Endometrium (tissue), 2 donors: Measurements from ENCODE around the gene ING2.
"Not testable (repeated sequence)": the region's sequence is repeated elsewhere in the genome, so short reads cannot be mapped to it uniquely, and the experiment has no call there.

Source experiments
- FAIRE-seq: peaks from 2 replicates; lab custom pipeline; 2012; peaks lifted over from hg19 to GRCh38; lab: Jason Lieb, UNC
- donor health status: control.
- donor health status: control.

ING2 gene

GRCh38 chr4:183550345-183551093 lies 45.7 kb downstream of the ING2 start:
- no peak for FAIRE-seq

- FAIRE-seq = no peak
Measured at GRCh38 chr4:183552274-183553146, 47.7 kb downstream of the ING2 start.

DNA sequence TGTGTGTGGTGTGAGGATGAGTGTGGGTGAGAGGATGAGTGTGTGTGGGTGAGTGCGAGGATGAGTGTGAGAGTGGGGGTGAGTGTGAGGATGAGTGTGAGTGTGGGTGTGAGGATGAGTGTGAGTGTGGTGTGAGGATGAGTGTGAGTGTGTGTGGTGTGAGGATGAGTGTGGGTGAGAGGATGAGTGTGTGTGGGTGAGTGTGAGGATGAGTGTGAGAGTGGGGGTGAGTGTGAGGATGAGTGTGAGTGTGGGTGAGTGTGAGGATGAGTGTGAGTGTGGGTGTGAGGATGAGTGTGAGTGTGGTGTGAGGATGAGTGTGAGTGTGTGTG lies 48.3 kb downstream of the ING2 start:
- FAIRE-seq = not testable (repeated sequence)

DNA sequence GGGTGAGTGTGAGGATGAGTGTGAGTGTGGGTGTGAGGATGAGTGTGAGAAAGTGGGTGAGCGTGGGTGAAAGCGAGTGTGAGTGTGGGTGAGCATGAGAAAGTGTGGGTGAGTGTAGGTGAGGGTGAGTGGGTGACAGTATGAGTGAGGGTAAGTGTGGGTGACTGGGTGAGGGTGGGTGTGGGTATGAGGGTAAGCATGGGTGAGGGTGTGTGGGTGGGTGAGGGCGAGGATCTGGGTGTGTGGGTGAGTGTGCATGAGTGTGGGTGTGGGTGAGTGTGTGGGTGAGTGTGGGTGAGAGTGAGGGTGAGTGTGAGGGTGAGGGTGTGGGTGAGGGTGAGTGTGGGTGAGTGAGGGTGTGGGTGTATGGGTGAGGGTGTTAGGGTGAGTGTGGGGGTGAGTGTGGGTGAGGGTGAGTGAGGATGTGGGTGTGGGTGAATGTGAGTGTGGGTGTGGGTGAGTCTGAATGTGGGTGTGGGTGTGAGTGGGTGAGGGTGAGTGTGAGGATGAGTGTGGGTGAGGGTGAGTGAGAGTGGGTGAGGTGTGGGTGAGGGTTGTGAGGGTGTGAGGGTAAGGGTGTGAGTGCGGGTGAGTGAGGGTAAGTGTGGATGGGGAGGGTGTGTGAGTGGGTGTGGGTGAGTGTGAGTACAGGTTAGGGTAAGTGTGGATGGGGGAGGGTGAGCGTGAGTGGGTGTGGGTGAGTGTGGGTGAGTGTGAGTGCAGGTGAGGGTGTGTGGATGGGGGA lies 48.9 kb downstream of the ING2 start:
- no peak for FAIRE-seq

- FAIRE-seq = no peak
Measured at GRCh38 chr4:183554346-183554686, 49.5 kb downstream of the ING2 start.

GRCh38 chr4:183554878-183555585 lies 50.2 kb downstream of the ING2 start:
- no peak for FAIRE-seq

- FAIRE-seq = no peak
Measured at GRCh38 chr4:183556947-183557346, 52.1 kb downstream of the ING2 start.

- FAIRE-seq = no peak
Measured at GRCh38 chr4:183557611-183558010, 52.8 kb downstream of the ING2 start.

- no peak for FAIRE-seq
Measured at GRCh38 chr4:183558873-183559272, 54.0 kb downstream of the ING2 start.

DNA sequence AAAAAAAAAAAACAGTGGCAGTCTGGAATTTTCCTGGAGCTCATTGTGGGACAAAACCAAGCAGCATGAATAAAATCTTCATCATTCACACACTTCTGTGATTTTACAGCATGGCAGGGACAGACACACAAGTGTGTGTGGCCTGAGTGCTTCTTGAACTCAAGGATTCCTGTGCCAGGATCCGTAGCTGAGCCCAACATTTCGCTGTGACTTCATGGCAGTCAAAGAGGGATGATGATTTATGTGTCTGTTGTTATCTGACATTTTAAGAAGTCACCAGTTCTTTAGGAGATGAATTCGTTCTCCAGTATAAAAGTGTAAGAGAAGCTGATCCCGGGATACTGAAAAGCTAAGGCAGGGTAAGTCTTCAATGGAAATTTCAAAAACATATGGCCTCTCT lies 57.0 kb downstream of the ING2 start:
- FAIRE-seq = no peak
